ENCODE data around the gene MSRB1.

The MSRB1 gene

DNA sequence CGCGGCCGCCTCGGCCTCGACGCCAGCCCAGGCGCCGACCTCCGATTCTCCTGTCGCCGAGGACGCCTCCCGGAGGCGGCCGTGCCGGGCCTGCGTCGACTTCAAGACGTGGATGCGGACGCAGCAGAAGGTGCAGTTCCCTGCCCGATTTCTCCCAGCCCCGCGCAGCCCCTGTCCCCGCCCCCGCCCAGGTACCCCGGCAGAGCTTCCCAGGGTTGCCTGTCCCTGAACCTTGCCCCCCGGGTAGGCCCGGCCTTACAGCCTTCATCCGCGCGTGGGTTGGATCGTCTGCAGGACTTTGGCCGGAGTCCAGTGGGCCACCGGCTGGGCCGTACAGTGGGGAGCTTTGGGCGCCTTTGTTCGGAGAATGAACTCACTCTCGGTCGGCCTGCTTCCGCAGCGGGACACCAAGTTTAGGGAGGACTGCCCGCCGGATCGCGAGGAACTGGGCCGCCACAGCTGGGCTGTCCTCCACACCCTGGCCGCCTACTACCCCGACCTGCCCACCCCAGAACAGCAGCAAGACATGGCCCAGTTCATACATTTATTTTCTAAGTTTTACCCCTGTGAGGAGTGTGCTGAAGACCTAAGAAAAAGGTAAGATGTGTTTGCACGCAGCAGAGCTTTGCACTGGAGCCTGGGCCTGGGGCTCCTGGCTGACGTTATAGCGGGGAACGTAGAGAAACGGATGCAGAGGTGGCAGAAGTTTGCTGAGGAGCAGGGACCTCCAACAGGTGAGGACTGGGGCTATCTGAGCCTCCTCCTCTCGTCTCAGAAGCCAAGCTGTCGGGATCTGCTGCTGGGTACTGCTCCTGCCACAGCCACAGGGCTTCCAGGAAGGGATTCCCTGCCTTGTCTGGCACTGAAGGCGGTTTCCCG lies 41.6 kb upstream of the MSRB1 start:
- H3K9me3 ChIP-seq (ENCODE audit: control insufficient read depth, insufficient read depth, low read length) = no peaks in the 10 kb centered on the region
- H3K27ac ChIP-seq (ENCODE audit: low read depth, low read length) = peak overlapping the region; percentile 87
- H3K9ac ChIP-seq (ENCODE audit: low read depth, low read length) = peak overlapping the region; percentile 86
- H3K4me1 ChIP-seq (ENCODE audit: control insufficient read depth, insufficient read depth, low read length) = peaks cover 36% of the 10 kb centered on the region
- H3K4me3 ChIP-seq (ENCODE audit: low read depth, low read length) = peak overlapping the region; percentile 81
- peaks cover 49% of the 10 kb centered on the region for H3K27me3 ChIP-seq (ENCODE audit: control insufficient read depth, insufficient read depth, low read length)
- peaks cover 18% of the 10 kb centered on the region for H3K36me3 ChIP-seq (ENCODE audit: control insufficient read depth, insufficient read depth, low read length)

DNA sequence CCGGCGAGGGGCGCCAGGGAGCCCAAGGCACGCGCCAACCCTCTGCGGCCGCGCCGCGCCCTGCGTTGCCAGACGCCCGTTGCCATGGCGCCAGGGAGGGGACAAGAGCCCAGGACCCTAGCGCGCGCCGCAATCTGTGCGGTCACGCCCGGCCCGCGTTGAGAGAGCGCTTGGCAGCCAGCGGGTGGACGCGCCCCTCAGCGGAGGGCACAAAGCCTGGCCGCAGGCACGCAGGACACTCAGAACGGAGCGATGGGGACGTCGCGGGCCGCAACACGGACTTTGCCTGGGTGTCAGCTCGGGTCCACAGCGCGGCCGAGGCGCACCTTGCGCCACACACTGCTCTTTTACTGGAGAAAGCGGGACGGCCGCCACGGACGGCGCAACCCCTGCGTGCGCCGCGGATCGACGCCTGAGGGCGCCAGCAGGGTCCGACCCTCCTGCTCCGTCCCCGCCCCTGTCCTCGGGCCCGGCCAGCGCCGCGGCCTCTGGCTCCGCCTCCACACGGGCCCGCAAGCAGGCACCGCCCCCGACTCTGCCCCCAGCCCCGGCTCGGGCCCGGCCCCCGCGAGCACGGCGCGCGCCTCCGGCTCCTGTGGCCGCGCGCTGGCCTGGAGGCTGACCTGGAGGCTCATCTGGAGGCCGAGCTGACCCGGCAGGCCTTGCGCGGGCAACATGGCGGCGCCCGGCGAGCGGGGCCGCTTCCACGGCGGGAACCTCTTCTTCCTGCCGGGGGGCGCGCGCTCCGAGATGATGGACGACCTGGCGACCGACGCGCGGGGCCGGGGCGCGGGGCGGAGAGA lies 40.7 kb upstream of the MSRB1 start, which contains the start of gene GFER:
TSS of gene GFER (plus strand) at position 650 of the 803 bp plus-strand sequence. CDS start at position 676, 26 bp downstream.
- Histone ChIP-seq H3K36me3 (ENCODE audit: control insufficient read depth, insufficient read depth, low read length) (peaks cover 18% of the 10 kb centered on the region), H3K27ac (ENCODE audit: low read depth, low read length) (peak within 1 kb of the TSS; percentile 87), H3K27me3 (ENCODE audit: control insufficient read depth, insufficient read depth, low read length) (peaks cover 44% of the 10 kb centered on the region), H3K9me3 (ENCODE audit: control insufficient read depth, insufficient read depth, low read length) (no peaks in the 10 kb centered on the region), H3K4me1 (ENCODE audit: control insufficient read depth, insufficient read depth, low read length) (peaks cover 30% of the 10 kb centered on the region), H3K9ac (ENCODE audit: low read depth, low read length) (peak within 1 kb of the TSS; percentile 86), H3K4me3 (ENCODE audit: low read depth, low read length) (peak within 1 kb of the TSS; percentile 81)

DNA sequence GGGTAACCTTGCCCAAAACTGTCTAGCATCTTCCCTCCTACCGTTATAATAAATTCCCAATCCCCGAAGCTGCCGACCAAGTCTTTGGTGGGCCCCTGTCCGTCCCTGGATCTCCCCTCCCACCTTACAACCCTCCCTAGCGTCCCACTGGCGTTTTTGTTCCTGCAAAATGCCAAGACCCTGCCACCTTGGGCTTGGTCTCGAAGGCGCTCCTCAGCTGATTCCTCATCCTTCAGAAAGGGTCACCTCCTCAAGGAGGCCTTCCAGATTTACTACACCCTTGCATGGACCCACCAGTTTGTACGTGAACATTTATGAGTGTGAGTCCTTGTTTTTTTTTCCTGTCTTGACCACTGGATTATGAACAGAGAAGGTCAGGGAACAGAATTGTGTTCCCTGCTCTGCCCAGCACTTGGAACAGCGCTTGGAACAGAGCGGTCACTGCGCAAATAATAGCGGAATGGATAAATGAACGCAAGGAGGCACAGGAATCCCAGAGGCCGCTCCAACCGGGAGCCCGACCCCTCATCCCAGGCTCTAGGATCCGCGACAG lies 40.1 kb upstream of the MSRB1 start:
- Histone ChIP-seq H3K27me3 (ENCODE audit: control insufficient read depth, insufficient read depth, low read length) (peaks cover 41% of the 10 kb centered on the region), H3K27ac (ENCODE audit: low read depth, low read length) (peak overlapping the region; percentile 87), H3K4me1 (ENCODE audit: control insufficient read depth, insufficient read depth, low read length) (peaks cover 27% of the 10 kb centered on the region), H3K9me3 (ENCODE audit: control insufficient read depth, insufficient read depth, low read length) (no peaks in the 10 kb centered on the region), H3K9ac (ENCODE audit: low read depth, low read length) (no peak overlapping the region), H3K36me3 (ENCODE audit: control insufficient read depth, insufficient read depth, low read length) (peaks cover 20% of the 10 kb centered on the region), H3K4me3 (ENCODE audit: low read depth, low read length) (peak overlapping the region; percentile 81)

DNA sequence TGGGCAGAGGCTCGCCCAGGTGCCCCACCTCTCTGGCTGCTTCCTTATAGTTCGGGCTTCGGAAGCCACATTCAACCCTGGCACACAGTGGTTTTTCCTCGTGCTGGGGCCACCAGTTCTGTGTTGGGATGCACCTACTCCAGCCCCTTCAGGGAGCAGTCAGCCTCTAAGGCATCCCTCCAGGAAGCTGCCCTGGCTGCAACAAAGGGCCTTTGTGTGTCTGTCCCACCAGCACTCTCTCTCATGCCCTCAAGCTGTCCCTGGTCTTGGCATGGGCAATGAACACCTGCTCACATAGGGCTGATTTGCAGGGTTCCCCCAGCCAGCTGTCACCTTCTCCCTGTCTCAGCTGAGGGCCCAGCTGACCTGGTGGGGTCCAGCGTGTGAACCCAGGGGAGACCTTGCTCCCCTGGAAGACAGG lies 39.0 kb upstream of the MSRB1 start:
- Histone ChIP-seq H3K9me3 (ENCODE audit: control insufficient read depth, insufficient read depth, low read length) (no peaks in the 10 kb centered on the region), H3K27ac (ENCODE audit: low read depth, low read length) (no peak overlapping the region), H3K4me3 (ENCODE audit: low read depth, low read length) (no peak overlapping the region), H3K36me3 (ENCODE audit: control insufficient read depth, insufficient read depth, low read length) (peaks cover 29% of the 10 kb centered on the region), H3K4me1 (ENCODE audit: control insufficient read depth, insufficient read depth, low read length) (peaks cover 27% of the 10 kb centered on the region), H3K9ac (ENCODE audit: low read depth, low read length) (no peak overlapping the region), H3K27me3 (ENCODE audit: control insufficient read depth, insufficient read depth, low read length) (peaks cover 41% of the 10 kb centered on the region)

DNA sequence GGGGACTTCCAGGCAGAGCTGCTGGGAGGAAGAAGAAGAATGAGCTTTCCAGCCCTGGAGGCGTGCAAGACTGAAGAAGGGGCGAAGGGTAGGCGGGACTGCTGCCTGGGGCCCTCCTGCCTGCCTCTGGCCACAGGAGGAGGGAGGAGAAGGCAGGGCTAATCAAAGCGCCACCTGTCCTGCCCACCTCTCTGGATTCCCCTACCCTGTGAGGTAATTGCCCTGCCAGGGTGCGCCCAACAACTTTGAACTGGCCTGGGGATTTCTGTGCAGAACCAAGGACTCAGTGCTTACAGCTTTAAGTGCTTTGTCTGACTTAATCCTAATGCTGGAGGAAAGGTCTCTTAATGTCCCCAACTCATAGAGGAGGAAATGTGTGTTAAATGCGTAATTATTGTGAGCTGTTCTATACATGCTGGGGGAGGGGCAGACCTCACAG lies 38.4 kb upstream of the MSRB1 start, which contains the start of gene NOXO1:
TSS of gene NOXO1 (minus strand) at position 72 of the 439 bp plus-strand sequence. CDS start 290 bp downstream, outside the sequence.
- Histone ChIP-seq H3K4me1 (ENCODE audit: control insufficient read depth, insufficient read depth, low read length) (peaks cover 27% of the 10 kb centered on the region), H3K27me3 (ENCODE audit: control insufficient read depth, insufficient read depth, low read length) (peaks cover 41% of the 10 kb centered on the region), H3K36me3 (ENCODE audit: control insufficient read depth, insufficient read depth, low read length) (peaks cover 29% of the 10 kb centered on the region), H3K9me3 (ENCODE audit: control insufficient read depth, insufficient read depth, low read length) (no peaks in the 10 kb centered on the region), H3K9ac (ENCODE audit: low read depth, low read length) (no peak within 1 kb of the TSS), H3K27ac (ENCODE audit: low read depth, low read length) (no peak within 1 kb of the TSS), H3K4me3 (ENCODE audit: low read depth, low read length) (peak within 1 kb of the TSS; percentile 57)

DNA sequence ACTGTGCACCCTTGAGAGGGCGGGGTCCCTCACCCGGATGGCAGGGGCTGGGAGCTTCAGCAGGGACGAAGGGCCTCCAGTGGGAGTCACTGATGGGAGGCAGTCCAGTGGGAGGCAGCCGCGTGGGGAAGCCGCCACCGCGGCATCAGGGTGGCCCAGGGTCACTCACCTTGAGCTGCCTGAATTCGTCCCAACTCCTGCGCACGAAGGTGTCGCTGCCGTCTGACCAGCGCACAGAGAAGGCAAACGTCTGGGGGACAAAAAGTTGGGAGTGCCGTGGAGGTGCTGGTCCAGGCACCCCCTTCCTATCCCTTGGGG lies 37.7 kb upstream of the MSRB1 start:
- H3K9me3 ChIP-seq (ENCODE audit: control insufficient read depth, insufficient read depth, low read length) = no peaks in the 10 kb centered on the region
- H3K4me1 ChIP-seq (ENCODE audit: control insufficient read depth, insufficient read depth, low read length) = peaks cover 27% of the 10 kb centered on the region
- peaks cover 41% of the 10 kb centered on the region for H3K27me3 ChIP-seq (ENCODE audit: control insufficient read depth, insufficient read depth, low read length)
- no peak overlapping the region for H3K9ac ChIP-seq (ENCODE audit: low read depth, low read length)
- H3K36me3 ChIP-seq (ENCODE audit: control insufficient read depth, insufficient read depth, low read length) = peaks cover 29% of the 10 kb centered on the region
- no peak overlapping the region for H3K27ac ChIP-seq (ENCODE audit: low read depth, low read length)
- peak overlapping the region; percentile 57; the same call in 1 of the 2 replicates for H3K4me3 ChIP-seq (ENCODE audit: low read depth, low read length)

DNA sequence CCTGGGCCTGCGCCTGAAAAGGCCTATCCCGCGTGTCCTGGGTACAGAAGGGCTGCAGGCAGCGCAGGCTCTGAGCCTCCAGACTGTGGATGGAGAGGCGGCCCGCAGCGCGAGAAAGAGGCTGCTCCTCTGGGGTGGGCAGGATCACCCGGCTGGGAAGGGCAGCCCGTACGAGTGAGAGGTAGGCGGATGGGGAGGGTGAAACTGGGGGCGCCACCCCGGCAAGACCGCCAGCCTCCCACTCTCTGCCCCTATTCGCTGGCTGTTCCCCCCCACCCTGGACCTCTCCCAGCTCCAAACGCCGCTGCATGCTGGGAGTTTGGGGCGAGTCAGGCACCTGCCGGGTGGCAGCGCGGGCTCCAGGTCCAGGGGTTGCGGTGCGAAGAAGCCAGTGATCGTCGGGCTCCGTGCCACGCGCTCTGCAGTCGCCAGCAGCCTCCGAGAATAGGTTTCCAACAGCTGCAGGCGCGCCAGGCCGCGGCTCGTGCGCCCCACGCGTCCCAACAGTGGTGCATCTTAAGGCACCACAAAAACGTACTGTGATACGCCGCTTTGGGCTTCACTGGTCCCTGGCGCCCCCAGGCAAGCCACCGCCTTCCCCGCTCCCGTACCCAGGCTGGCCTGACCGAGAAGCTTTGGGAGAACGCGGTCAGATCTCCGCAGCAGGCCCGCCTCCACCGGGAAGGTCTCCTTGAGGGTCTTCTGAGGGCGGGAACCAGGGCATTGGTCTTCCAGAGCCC lies 37.2 kb upstream of the MSRB1 start:
- Histone ChIP-seq H3K27ac (ENCODE audit: low read depth, low read length) (no peak overlapping the region), H3K4me3 (ENCODE audit: low read depth, low read length) (peak overlapping the region; percentile 57), H3K9me3 (ENCODE audit: control insufficient read depth, insufficient read depth, low read length) (no peaks in the 10 kb centered on the region), H3K27me3 (ENCODE audit: control insufficient read depth, insufficient read depth, low read length) (peaks cover 41% of the 10 kb centered on the region), H3K4me1 (ENCODE audit: control insufficient read depth, insufficient read depth, low read length) (peaks cover 27% of the 10 kb centered on the region), H3K9ac (ENCODE audit: low read depth, low read length) (no peak overlapping the region), H3K36me3 (ENCODE audit: control insufficient read depth, insufficient read depth, low read length) (peaks cover 30% of the 10 kb centered on the region)

DNA sequence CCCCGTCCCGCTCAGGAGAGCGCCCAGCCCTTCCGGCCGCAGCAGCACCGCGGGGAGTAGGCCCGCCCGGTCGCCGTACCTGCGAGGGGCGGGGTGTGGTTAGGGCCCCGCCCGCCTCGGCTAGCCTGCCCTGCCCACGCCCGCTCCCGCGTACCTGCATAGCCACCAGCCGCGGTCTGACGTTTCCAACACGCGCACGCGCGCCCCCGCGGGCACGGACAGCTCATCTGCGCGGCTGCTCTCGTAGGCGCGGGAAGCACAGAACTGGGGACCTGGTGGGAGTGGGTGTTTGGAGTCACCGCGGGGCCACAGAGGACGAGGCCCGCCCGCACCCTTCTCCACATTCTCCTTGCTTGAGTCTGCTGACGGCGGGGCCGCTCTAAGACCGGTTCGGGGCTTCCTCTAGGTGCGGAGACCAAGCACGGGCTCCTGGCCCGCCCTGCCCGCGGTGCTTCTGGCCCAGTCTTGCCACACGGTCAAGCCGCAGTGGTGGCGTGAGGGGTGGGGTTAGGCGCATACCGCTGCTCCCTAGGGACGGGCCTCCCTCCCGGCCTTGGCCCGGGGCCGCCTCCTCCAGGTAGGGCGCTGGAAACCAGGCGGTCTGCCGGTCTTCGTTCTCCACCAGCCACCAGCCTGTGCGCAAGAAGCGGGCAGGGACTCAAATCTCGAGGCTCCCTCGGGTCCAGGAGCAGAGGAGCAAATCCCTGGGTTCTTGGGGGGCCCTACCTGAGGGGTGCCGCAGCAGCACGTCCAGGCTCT lies 36.5 kb upstream of the MSRB1 start:
- Histone ChIP-seq H3K27me3 (ENCODE audit: control insufficient read depth, insufficient read depth, low read length) (peaks cover 41% of the 10 kb centered on the region), H3K27ac (ENCODE audit: low read depth, low read length) (no peak overlapping the region), H3K36me3 (ENCODE audit: control insufficient read depth, insufficient read depth, low read length) (peaks cover 37% of the 10 kb centered on the region), H3K4me1 (ENCODE audit: control insufficient read depth, insufficient read depth, low read length) (peaks cover 21% of the 10 kb centered on the region), H3K9ac (ENCODE audit: low read depth, low read length) (no peak overlapping the region; the same call in 1 of the 2 replicates), H3K9me3 (ENCODE audit: control insufficient read depth, insufficient read depth, low read length) (no peaks in the 10 kb centered on the region), H3K4me3 (ENCODE audit: low read depth, low read length) (peak overlapping the region; percentile 57)

DNA sequence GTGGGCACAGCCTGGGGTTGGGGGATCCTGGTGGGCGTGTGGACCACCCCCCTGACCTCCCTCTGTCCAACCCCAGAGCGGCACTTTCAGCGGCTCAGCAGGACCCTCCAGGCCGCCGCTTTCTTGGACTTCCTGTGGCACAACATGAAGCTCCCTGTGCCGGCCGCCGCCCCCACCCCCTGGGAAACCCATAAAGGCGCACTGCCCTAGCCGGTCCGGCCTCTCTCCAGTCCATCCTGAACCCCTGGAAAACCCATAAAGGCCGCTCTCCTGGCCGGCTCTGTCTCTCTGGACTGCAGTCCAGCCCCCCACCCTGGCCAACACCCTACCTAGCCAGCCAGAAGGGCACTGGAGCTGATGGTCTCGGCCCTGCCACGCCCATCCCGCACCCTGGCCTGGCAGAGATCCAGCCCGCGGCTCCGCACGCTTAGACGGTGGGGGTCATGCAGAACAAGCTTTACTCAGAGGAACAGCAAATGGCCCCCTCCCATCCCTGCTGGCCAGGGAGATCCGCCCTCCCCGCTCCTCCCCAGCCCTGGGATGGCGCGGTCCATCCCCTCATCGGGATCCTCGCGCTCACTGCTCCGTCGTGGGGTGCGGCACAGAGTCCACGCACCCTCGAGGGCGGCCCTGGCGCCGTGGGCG lies 35.6 kb upstream of the MSRB1 start:
- Histone ChIP-seq H3K27ac (ENCODE audit: low read depth, low read length) (no peak overlapping the region), H3K4me3 (ENCODE audit: low read depth, low read length) (peak overlapping the region; percentile 57), H3K27me3 (ENCODE audit: control insufficient read depth, insufficient read depth, low read length) (peaks cover 41% of the 10 kb centered on the region), H3K36me3 (ENCODE audit: control insufficient read depth, insufficient read depth, low read length) (peaks cover 41% of the 10 kb centered on the region), H3K9me3 (ENCODE audit: control insufficient read depth, insufficient read depth, low read length) (no peaks in the 10 kb centered on the region), H3K9ac (ENCODE audit: low read depth, low read length) (no peak overlapping the region), H3K4me1 (ENCODE audit: control insufficient read depth, insufficient read depth, low read length) (peaks cover 21% of the 10 kb centered on the region)

All from HUES48 (cell line).